HCT116 (cell line): ENCODE data around the gene EIF3F. TPM values are rescaled to one million over a fixed set of nuclear protein-coding genes. Genes with fewer than 3 reads are reported as not detected.

ENCODE experiments used
- ATAC-seq: fragments of 200-7000 bp; cut with Tn5 transposase; 2 replicates; pipeline ENCODE4 v1.9.1; 2020; ENCODE audit warnings: mild to moderate bottlenecking, moderate library complexity
- BruUV-seq: library from RNA; stranded (reverse); fragments of 400-500 nt; replicated peaks from 2 replicates; lab custom pipeline; 2021; lab: Mats Ljungman, UMichigan
- CTCF ChIA-PET: fragments of 300-600 bp; sonication (Branson Sonifier 250); formaldehyde crosslinking; loops from one replicate; lab custom pipeline; 2021; ENCODE audit warnings: antibody characterized with exemption; lab: Charles Lee
- POLR2A ChIA-PET: fragments of 300-600, 350-600 bp; sonication (Branson Sonifier 250); formaldehyde crosslinking; loops from one replicate; lab custom pipeline; 2021; ENCODE audit warnings: antibody characterized with exemption; lab: Charles Lee
- RAD21 ChIA-PET, 2 experiments: fragments of 300-600 bp; sonication (Branson Sonifier 250); formaldehyde crosslinking; loops; one replicate each; lab custom pipeline; 2023; ENCODE audit warnings: low total read pairs in 2 of 2; ENCODE audit not compliant: uncharacterized antibody in 2 of 2, unreplicated experiment in 2 of 2, low non-redundant PET in 1 of 2; lab: Charles Lee
- DNase-seq: peaks from one replicate; pipeline ENCODE4 v3.0.0-alpha.2; 2010; ENCODE audit warnings: low read depth, low spot score
- H2AFZ ChIP-seq: fragments of 200-600 bp; shearing (Covaris generic), sonication (generic); 2 replicates; pipeline ENCODE4 v1.6.1; 2017; ENCODE audit warnings: low read depth, mixed run types, mixed read lengths, antibody characterized with exemption, low read length; ENCODE audit not compliant: poor library complexity, severe bottlenecking
- H3K27ac ChIP-seq: 2 replicates; pipeline ENCODE4 v1.5.1; 2012; ENCODE audit warnings: low read depth, low read length
- H3K27me3 ChIP-seq: fragments of 200-600 bp; sonication (generic); 2 replicates; pipeline ENCODE4 v1.6.1; 2016; ENCODE audit warnings: mixed run types, low read length, mixed read lengths; ENCODE audit not compliant: insufficient read depth
- H3K36me3 ChIP-seq, 2 experiments: fragments of 200-500 bp in 1 of 2; fragments of 200-600 bp in 1 of 2; sonication (Bioruptor generic) in 1 of 2; sonication (generic) in 1 of 2; 2 replicates each; pipeline versions ENCODE4 v1.5.1 to v1.6.1; 2014 to 2016; ENCODE audit warnings: low read length in 2 of 2, inconsistent platforms in 1 of 2, mixed read lengths in 1 of 2, mixed run types in 1 of 2; ENCODE audit not compliant: insufficient read depth in 2 of 2, control insufficient read depth in 1 of 2
- H3K4me1 ChIP-seq, 2 experiments: fragments of 200-600 bp in 1 of 2; sonication (generic) in 1 of 2; 2 replicates each; pipeline versions ENCODE4 v1.5.1 to v1.6.1; 2012 to 2017; ENCODE audit warnings: low read length in 2 of 2, inconsistent platforms in 1 of 2, mild to moderate bottlenecking in 1 of 2, mixed read lengths in 1 of 2, mixed run types in 1 of 2, moderate library complexity in 1 of 2; ENCODE audit not compliant: insufficient read depth in 2 of 2, control insufficient read depth in 1 of 2
- H3K4me2 ChIP-seq: fragments of 200-600 bp; sonication (generic); 2 replicates; pipeline ENCODE4 v1.6.1; 2017; ENCODE audit warnings: mixed run types, low read length, mixed read lengths
- H3K4me3 ChIP-seq, 2 experiments: fragments of 200-600 bp in 1 of 2; sonication (generic) in 1 of 2; replicated peaks in 1 of 2; 2 replicates each; pipeline ENCODE4 v1.5.1; 2011 to 2016; ENCODE audit warnings: low read length in 2 of 2, control low read depth in 1 of 2, low read depth in 1 of 2, mild to moderate bottlenecking in 1 of 2, mixed read lengths in 1 of 2, mixed run types in 1 of 2
- H3K79me2 ChIP-seq: fragments of 200-600 bp; sonication (generic); 2 replicates; pipeline ENCODE4 v1.6.1; 2017; ENCODE audit warnings: mild to moderate bottlenecking, mixed run types, low read length, moderate library complexity, mixed read lengths; ENCODE audit not compliant: insufficient read depth
- H3K9ac ChIP-seq: fragments of 200-600 bp; sonication (generic); 2 replicates; pipeline ENCODE4 v1.6.1; 2016; ENCODE audit warnings: low read length, mixed read lengths
- H3K9me2 ChIP-seq: fragments of 200-600 bp; sonication (generic), shearing (Covaris generic); 2 replicates; pipeline ENCODE4 v1.6.1; 2017; ENCODE audit warnings: mixed run types, mild to moderate bottlenecking, moderate library complexity; ENCODE audit not compliant: insufficient read depth
- H3K9me3 ChIP-seq, 2 experiments: fragments of 200-500 bp in 1 of 2; fragments of 200-600 bp in 1 of 2; sonication (Bioruptor generic) in 1 of 2; sonication (generic) in 1 of 2; 2 replicates each; pipeline ENCODE4 v1.6.1; 2014 to 2017; ENCODE audit warnings: low read length in 2 of 2, mixed read lengths in 2 of 2, inconsistent platforms in 1 of 2, low read depth in 1 of 2, mild to moderate bottlenecking in 1 of 2, mixed run types in 1 of 2, moderate library complexity in 1 of 2; ENCODE audit not compliant: control insufficient read depth in 1 of 2, insufficient read depth in 1 of 2
- H4K20me1 ChIP-seq: fragments of 200-600 bp; sonication (generic), shearing (Covaris generic); 2 replicates; pipeline ENCODE4 v1.6.1; 2017; ENCODE audit warnings: mixed run types, mild to moderate bottlenecking, moderate library complexity; ENCODE audit not compliant: insufficient read depth
- ATF3 ChIP-seq: IDR thresholded peaks from 2 replicates; pipeline ENCODE4 v1.6.1; 2012
- CEBPB ChIP-seq: IDR thresholded peaks from 2 replicates; pipeline ENCODE4 v1.6.1; 2012; ENCODE audit warnings: low read depth
- CTCF ChIP-seq, 3 experiments: fragments of 200-600 bp in 1 of 3; sonication (generic) in 1 of 3; IDR thresholded peaks in 2 of 3; conservative IDR thresholded peaks in 1 of 3; 2 replicates each; pipeline ENCODE4 v1.5.1; 2012 to 2017; ENCODE audit warnings: low read depth in 2 of 3, low read length in 2 of 3, antibody characterized with exemption in 1 of 3, borderline replicate concordance in 1 of 3, control low read depth in 1 of 3, mild to moderate bottlenecking in 1 of 3, mixed read lengths in 1 of 3, mixed run types in 1 of 3, moderate library complexity in 1 of 3; ENCODE audit not compliant: insufficient read depth in 1 of 3
- EGR1 ChIP-seq: IDR thresholded peaks from 2 replicates; pipeline ENCODE4 v1.6.1; 2012; ENCODE audit warnings: low read depth
- EZH2phosphoT487 ChIP-seq: fragments of 200-600 bp; IDR thresholded peaks from 2 replicates; pipeline ENCODE4 v1.6.1; 2018; ENCODE audit warnings: antibody characterized with exemption, borderline replicate concordance
- FOSL1 ChIP-seq: IDR thresholded peaks from 2 replicates; pipeline ENCODE4 v1.6.1; 2012; ENCODE audit warnings: low read depth
- MAX ChIP-seq: IDR thresholded peaks from 2 replicates; pipeline ENCODE4 v1.6.1; 2012
- POLR2A ChIP-seq: IDR thresholded peaks from 2 replicates; pipeline ENCODE4 v1.7.0; 2011; ENCODE audit warnings: borderline replicate concordance; ENCODE audit not compliant: insufficient read depth, insufficient read length; ENCODE audit errors: extremely low read depth
- POLR2AphosphoS5 ChIP-seq: IDR thresholded peaks from 2 replicates; pipeline ENCODE4 v1.6.1; 2011; ENCODE audit warnings: mild to moderate bottlenecking, low read depth, low read length, moderate library complexity
- RAD21 ChIP-seq: IDR thresholded peaks from 2 replicates; pipeline ENCODE4 v1.6.1; 2012; ENCODE audit warnings: low read depth, mild to moderate bottlenecking
- REST ChIP-seq: IDR thresholded peaks from 2 replicates; pipeline ENCODE4 v1.6.1; 2012; ENCODE audit warnings: low read depth
- SIN3A ChIP-seq: IDR thresholded peaks from 2 replicates; pipeline ENCODE4 v1.6.1; 2012; ENCODE audit warnings: low read depth
- SP1 ChIP-seq: IDR thresholded peaks from 2 replicates; pipeline ENCODE4 v1.6.1; 2012; ENCODE audit warnings: low read depth
- TCF7L2 ChIP-seq: IDR thresholded peaks from 2 replicates; pipeline ENCODE4 v1.7.0; 2011; ENCODE audit warnings: borderline replicate concordance, inconsistent platforms; ENCODE audit not compliant: insufficient read depth, insufficient read length; ENCODE audit errors: extremely low read depth
- YY1 ChIP-seq: IDR thresholded peaks from 2 replicates; pipeline ENCODE4 v1.6.1; 2011; ENCODE audit warnings: low read length, low read depth, moderate library complexity, mild to moderate bottlenecking; ENCODE audit not compliant: insufficient replicate concordance; ENCODE audit errors: extremely low read depth
- ZBTB33 ChIP-seq: IDR thresholded peaks from 2 replicates; pipeline ENCODE4 v1.6.1; 2011; ENCODE audit warnings: mild to moderate bottlenecking, low read length, moderate library complexity; ENCODE audit not compliant: insufficient replicate concordance; ENCODE audit errors: extremely low read depth
- ZFX ChIP-seq: fragments of 450-650 bp; IDR thresholded peaks from 2 replicates; pipeline ENCODE4 v1.6.1; 2017
- ZNF274 ChIP-seq: fragments of 200-500 bp; sonication (Bioruptor generic); IDR thresholded peaks from 2 replicates; pipeline ENCODE4 v1.6.1; 2014; ENCODE audit warnings: mild to moderate bottlenecking, low read depth, low read length, inconsistent platforms
- intact Hi-C: fragments of 100-400 bp; cut with micrococcal nuclease; formaldehyde crosslinking; loops from 2 replicates; pipeline ENCODE4 v1.10.0; 2022
- total RNA-seq: library from RNA; stranded (reverse); gene quantifications from one replicate; pipeline ENCODE4 v1.2.1, GENCODE V29; 2021; ENCODE audit not compliant: unreplicated experiment

The EIF3F gene
- total RNA-seq, 1 experiment from 2014 or later, result 313 TPM

- CTCF ChIA-PET, result interaction anchor here (0.6 to 1.9 kb wide), 3 partner anchors 12 to 41 kb away, joined by 4 to 5 read pairs (median 5); no protein-coding TSS in a partner anchor
- BruUV-seq, result no TSS peak
- POLR2A ChIA-PET, result no interaction called here
- H3K4me3 ChIP-seq, result no peak overlapping the region
- intact Hi-C loops, result no loop called here
- H3K4me1 ChIP-seq, result no peaks in the 10 kb centered on the region
- RAD21 ChIA-PET, result no interaction called here
- no peak overlapping the region for H3K27ac ChIP-seq
- ATAC-seq (no peak), DNase-seq (no peak)
- no peaks in the 10 kb centered on the region for H3K9me3 ChIP-seq
- no peaks in the 10 kb centered on the region for H3K79me2 ChIP-seq
- H4K20me1 ChIP-seq, result no peaks in the 10 kb centered on the region
- no peak overlapping the region for H3K4me2 ChIP-seq
- H3K9ac ChIP-seq, result no peak overlapping the region
- H3K27me3 ChIP-seq, result peaks cover 3% of the 10 kb centered on the region; the same call in 1 of the 2 replicates
- no peaks in the 10 kb centered on the region for H3K9me2 ChIP-seq
- H3K36me3 ChIP-seq, result no peaks in the 10 kb centered on the region
- no peak overlapping the region for H2AFZ ChIP-seq
- no peak for TF ChIP-seq RAD21
- no peak for TF ChIP-seq POLR2A
- TF ChIP-seq POLR2AphosphoS5, result no peak
- TF ChIP-seq EZH2phosphoT487, result no peak
- TF ChIP-seq ZBTB33, result no peak
- TF ChIP-seq SIN3A, result no peak
- no peak for TF ChIP-seq ZFX
- TF ChIP-seq SP1, result no peak
- TF ChIP-seq YY1, result no peak
- TF ChIP-seq TCF7L2, result no peak
- TF ChIP-seq REST, result no peak
- TF ChIP-seq ATF3, result no peak
- TF ChIP-seq CTCF (IDR thresholded peaks at IDR 0.05 in 2 of 3, conservative IDR thresholded peaks at IDR 0.05 in 1 of 3; ENCODE audit: borderline replicate concordance in 1 of 3, insufficient read depth in 1 of 3, low read depth in 2 of 3, low read length in 2 of 3), result no peak
- TF ChIP-seq CEBPB, result no peak
- TF ChIP-seq EGR1, result no peak
- no peak for TF ChIP-seq FOSL1
- no peak for TF ChIP-seq ZNF274
- no peak for TF ChIP-seq MAX
Observed at GRCh38 chr11:8018484-8019313, 31.6 kb downstream of the EIF3F start.
